BJ (cell line): Measurements from ENCODE around the gene SPATA2L. TPM values are rescaled to one million over a fixed set of nuclear protein-coding genes. Genes with fewer than 3 reads are reported as not detected.

Source experiments
- CTCF ChIA-PET: fragments of 350-600 bp; formaldehyde crosslinking; extraction: SDS; loops from one replicate; lab custom pipeline; 2021; ENCODE audit warnings: antibody characterized with exemption, inconsistent platforms; lab: Yijun Ruan, JAX
- POLR2A ChIA-PET: fragments of 300-600 bp; sonication (Branson Sonifier 250); formaldehyde crosslinking; extraction: SDS; loops from one replicate; lab custom pipeline; 2021; ENCODE audit warnings: antibody characterized with exemption; lab: Charles Lee
- DNase-seq: peaks from one replicate; pipeline ENCODE4 v3.0.0-alpha.2; 2011; ENCODE audit warnings: low read depth
- H3K27me3 ChIP-seq: 2 replicates; pipeline ENCODE4 v1.6.0; 2011; ENCODE audit warnings: low read length; ENCODE audit not compliant: control insufficient read depth, insufficient read depth
- H3K36me3 ChIP-seq: 2 replicates; pipeline ENCODE4 v1.5.1; 2011; ENCODE audit warnings: low read length; ENCODE audit not compliant: control insufficient read depth, insufficient read depth
- H3K4me3 ChIP-seq: 2 replicates; pipeline ENCODE4 v1.5.1; 2011; ENCODE audit warnings: low read depth, mild to moderate bottlenecking, control low read depth, low read length
- polyA plus RNA-seq: library from polyadenylated mRNA; depleted of rRNA; stranded (reverse); fragments of >200 nt; gene quantifications from 2 replicates; pipeline ENCODE4 v1.2.3, GENCODE V29; 2011
- TF ChIP-seq, protein P1 (sequence below): IDR thresholded peaks from 2 replicates; pipeline ENCODE4 v1.5.1; 2011; ENCODE audit warnings: low read depth, mild to moderate bottlenecking, control low read depth, inconsistent platforms, low read length, moderate library complexity; ENCODE audit not compliant: insufficient read depth

The SPATA2L gene
- polyA plus RNA-seq, 1 experiment: 5.3 TPM

DNA sequence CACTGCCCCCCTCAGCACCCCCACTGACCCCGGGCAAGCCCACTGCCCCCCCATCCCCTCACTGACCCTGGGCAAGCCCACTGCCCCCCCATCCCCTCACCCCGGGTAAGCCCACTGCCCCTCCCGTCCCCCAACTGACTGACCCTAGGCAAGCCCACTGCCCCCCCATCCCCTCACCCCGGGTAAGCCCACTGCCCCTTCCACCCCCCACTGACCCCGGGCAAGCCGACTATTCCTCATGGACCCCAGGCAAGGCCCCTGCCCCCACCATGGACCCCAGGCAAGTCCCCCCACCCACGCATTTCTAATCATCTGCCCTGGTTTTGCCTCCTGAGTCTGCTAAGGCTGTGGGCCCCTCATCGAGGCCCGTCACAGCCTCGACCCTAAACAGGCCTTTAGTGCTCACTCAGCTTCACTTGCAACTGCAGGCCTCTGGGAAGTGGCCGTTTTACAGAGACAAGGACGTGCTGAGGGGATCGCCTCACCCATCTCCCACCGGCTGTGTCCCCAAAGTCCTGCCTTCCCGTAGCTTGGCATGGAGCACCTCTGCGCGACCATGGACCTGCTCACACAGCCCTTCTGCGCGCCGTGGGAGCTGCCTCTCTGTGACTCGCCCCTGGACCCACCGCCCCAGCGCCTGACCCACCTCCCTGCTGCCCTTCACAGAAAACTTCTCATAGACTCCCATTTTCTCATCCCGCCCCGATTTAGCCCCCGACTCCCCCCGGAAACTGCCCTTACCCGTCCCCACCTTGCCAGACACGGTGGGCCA lies 15.6 kb upstream of the SPATA2L start:
- no peak overlapping the region for H3K4me3 ChIP-seq
- H3K36me3 ChIP-seq: peaks cover 3% of the 10 kb centered on the region; the same call in 1 of the 2 replicates
- TF ChIP-seq, protein P1, sequence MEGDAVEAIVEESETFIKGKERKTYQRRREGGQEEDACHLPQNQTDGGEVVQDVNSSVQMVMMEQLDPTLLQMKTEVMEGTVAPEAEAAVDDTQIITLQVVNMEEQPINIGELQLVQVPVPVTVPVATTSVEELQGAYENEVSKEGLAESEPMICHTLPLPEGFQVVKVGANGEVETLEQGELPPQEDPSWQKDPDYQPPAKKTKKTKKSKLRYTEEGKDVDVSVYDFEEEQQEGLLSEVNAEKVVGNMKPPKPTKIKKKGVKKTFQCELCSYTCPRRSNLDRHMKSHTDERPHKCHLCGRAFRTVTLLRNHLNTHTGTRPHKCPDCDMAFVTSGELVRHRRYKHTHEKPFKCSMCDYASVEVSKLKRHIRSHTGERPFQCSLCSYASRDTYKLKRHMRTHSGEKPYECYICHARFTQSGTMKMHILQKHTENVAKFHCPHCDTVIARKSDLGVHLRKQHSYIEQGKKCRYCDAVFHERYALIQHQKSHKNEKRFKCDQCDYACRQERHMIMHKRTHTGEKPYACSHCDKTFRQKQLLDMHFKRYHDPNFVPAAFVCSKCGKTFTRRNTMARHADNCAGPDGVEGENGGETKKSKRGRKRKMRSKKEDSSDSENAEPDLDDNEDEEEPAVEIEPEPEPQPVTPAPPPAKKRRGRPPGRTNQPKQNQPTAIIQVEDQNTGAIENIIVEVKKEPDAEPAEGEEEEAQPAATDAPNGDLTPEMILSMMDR: no peak
- POLR2A ChIA-PET: no interaction called here
- DNase-seq: no peak
- H3K27me3 ChIP-seq: no peaks in the 10 kb centered on the region
- CTCF ChIA-PET: interaction anchor here (1.1 to 3.2 kb wide), 2 partner anchors 14 to 17 kb away, joined by 4 to 9 read pairs; no protein-coding TSS in a partner anchor

DNA sequence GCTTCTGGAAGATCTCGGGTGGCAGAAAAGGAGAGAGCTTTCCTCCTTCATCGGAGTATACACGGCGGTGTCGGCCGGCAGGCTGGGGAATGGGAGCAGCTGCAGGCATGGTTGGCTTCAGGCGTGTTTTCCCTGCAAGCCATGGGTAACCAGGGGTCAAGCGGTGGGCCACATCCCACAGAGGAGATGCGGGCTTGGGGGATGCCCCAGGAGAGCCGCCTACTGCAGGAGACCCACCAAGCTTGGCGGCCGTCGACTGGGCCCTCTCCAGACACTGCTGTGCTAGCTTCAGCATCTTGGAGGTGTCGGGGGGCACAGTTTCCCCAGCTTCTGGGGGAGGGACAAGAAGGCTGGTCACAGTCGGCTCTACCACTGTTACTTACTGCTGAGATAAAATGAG lies 15.0 kb upstream of the SPATA2L start:
- CTCF ChIA-PET: interaction anchor here (0.9 to 3.2 kb wide), 3 partner anchors 9 to 16 kb away, joined by 3 to 9 read pairs (median 4); no protein-coding TSS in a partner anchor
- Histone ChIP-seq H3K4me3 (no peak overlapping the region), H3K36me3 (peaks cover 3% of the 10 kb centered on the region; the same call in 1 of the 2 replicates), H3K27me3 (no peaks in the 10 kb centered on the region)
- POLR2A ChIA-PET: no interaction called here
- TF ChIP-seq, protein P1: no peak
- DNase-seq: no peak

DNA sequence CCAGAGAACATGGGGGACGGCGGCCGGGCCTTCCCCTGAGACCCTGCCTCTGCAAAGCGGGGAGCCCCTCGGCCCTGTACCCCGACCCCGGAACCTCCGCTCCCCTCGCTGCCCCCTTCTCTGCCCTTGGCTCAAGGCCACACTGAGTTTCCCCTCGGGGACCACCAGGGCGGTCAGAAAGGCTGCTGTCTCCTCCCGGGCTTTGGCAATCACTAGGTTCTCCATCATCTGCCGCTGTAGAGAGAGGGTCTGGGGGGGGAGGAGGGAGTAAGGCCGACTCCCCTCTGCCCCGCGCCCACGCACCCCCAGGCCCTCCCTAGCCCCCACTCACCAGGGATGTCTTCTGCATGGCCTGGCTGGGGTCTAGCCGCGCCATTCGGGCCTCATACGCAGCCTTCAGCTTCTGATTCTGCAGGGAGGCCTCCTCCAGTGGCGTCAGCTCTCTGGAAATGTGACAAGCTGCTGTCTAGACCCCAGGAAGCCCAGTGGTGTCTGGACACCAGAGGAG lies 10.8 kb upstream of the SPATA2L start:
- no peak for DNase-seq
- POLR2A ChIA-PET: no interaction called here
- CTCF ChIA-PET: interaction anchor here (0.7 kb wide), 1 partner anchor 148 kb away, joined by 5 read pairs; no protein-coding TSS in a partner anchor
- TF ChIP-seq, protein P1: no peak
- Histone ChIP-seq H3K27me3 (no peaks in the 10 kb centered on the region), H3K4me3 (peak overlapping the region; percentile 48), H3K36me3 (peaks cover 5% of the 10 kb centered on the region)

DNA sequence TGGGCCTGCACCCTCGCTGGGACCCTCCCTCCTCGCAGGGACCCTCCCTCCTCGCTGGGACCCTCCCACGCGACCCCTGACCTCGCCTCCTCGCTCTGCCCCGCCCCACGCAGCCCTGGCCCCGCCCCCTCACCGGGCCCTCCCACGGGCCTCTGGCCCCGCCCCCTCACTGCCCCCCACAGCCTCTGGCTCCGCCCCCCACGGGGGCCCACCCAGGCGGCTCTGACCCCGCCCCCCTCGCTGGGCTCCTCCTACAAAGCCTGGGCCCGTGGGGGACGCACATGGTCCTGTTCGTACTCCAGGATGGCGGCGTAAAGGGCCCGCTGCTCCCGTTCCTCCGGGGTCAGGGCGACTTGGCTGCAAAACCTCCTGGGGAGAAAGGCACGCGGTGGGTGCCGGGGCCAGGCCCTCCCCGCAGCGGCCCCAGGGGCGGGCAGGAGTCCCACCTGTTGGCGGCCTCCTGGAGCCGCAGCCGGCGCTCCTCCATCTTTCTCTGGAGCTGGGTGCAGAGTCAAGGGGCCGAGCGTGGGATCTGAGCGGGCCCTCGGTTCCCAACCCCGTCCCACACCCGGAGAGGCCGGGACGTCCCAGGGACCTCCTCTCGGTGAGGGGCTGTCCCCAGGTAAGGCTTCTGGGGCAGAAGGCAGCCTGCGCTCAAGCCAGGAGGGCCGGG lies 10.2 kb upstream of the SPATA2L start:
- Histone ChIP-seq H3K4me3 (peak overlapping the region; percentile 48), H3K36me3 (peaks cover 4% of the 10 kb centered on the region), H3K27me3 (no peaks in the 10 kb centered on the region)
- TF ChIP-seq, protein P1: no peak
- CTCF ChIA-PET: no interaction called here
- DNase-seq: no peak
- POLR2A ChIA-PET: no interaction called here
